GM20000 (cell line): Measurements from ENCODE around the gene NIPA2.

Experiments
- DNase-seq: peaks from one replicate; pipeline ENCODE4 v3.0.0; 2012; ENCODE audit warnings: low spot score
- TF ChIP-seq, protein P1 (sequence below): IDR thresholded peaks from 2 replicates; pipeline ENCODE4 v1.5.1; 2012; ENCODE audit warnings: mild to moderate bottlenecking, control low read depth; ENCODE audit errors: extremely low read depth, missing control alignments

NIPA2 gene

DNA sequence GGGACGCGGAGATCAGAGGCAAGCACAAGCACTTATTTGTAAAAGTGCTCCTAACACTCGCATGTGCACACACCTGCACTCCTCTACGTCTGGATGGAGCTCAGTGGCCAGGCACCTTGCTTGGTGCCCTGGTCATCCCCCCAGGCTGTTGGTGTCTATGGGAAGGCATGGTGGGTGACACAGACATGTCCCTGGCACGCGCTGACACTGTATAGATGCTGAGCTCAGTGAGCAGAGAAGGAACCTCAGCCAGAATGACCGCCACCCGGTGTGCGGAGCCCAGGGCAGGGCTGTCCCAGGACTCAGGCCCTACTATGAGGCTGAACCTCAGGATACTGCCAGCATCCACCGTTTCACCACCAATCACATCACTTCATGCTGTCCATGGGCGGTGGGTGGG is 64.5 kb downstream of the NIPA2 start:
- DNase-seq, result no peak
- TF ChIP-seq, protein P1, sequence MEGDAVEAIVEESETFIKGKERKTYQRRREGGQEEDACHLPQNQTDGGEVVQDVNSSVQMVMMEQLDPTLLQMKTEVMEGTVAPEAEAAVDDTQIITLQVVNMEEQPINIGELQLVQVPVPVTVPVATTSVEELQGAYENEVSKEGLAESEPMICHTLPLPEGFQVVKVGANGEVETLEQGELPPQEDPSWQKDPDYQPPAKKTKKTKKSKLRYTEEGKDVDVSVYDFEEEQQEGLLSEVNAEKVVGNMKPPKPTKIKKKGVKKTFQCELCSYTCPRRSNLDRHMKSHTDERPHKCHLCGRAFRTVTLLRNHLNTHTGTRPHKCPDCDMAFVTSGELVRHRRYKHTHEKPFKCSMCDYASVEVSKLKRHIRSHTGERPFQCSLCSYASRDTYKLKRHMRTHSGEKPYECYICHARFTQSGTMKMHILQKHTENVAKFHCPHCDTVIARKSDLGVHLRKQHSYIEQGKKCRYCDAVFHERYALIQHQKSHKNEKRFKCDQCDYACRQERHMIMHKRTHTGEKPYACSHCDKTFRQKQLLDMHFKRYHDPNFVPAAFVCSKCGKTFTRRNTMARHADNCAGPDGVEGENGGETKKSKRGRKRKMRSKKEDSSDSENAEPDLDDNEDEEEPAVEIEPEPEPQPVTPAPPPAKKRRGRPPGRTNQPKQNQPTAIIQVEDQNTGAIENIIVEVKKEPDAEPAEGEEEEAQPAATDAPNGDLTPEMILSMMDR, result no peak

DNA sequence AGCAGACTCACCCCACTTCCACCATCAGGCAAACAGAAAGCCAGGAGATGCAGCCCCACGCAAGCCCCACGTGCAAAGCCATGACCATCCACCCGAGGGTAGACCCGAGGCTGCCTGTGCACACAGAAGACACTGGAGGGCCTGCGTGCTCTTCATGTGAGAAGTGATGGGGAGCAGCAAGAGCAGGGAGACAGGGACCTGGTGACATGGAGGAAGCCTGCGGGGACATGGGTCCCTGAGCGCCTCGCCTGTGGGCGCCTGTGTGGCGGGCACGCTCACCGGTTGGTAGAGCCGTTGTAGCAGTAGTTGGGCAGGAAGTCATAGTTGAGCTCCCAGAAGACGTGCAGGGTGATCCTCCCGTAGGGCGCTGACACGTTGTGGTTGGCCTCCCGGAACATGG is 65.0 kb downstream of the NIPA2 start:
- TF ChIP-seq, protein P1, result no peak
- no peak for DNase-seq

GRCh38 chr15:22903961-22904534 is 65.6 kb downstream of the NIPA2 start:
- DNase-seq, result no peak
- TF ChIP-seq, protein P1, result no peak

DNA sequence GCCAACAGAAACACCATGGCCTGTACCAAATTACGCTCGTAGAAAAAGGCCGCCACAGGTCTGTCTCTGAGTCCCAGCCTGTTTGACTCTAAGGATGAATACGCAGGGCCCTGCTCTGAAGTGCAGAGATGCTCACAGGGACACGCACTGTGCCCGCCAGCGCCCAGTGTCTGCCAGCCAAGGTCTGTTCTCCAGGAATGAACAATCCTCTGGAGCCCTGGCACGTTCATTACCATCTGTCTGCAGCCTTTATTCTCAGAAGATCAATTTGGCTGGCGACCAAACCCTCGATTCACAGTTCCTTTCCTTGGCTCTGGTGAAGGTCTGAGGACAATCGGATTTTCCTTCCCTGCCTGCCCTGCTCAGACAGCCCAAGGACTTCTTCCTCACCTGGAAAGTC is 66.3 kb downstream of the NIPA2 start:
- TF ChIP-seq, protein P1, result no peak
- DNase-seq, result no peak

DNA sequence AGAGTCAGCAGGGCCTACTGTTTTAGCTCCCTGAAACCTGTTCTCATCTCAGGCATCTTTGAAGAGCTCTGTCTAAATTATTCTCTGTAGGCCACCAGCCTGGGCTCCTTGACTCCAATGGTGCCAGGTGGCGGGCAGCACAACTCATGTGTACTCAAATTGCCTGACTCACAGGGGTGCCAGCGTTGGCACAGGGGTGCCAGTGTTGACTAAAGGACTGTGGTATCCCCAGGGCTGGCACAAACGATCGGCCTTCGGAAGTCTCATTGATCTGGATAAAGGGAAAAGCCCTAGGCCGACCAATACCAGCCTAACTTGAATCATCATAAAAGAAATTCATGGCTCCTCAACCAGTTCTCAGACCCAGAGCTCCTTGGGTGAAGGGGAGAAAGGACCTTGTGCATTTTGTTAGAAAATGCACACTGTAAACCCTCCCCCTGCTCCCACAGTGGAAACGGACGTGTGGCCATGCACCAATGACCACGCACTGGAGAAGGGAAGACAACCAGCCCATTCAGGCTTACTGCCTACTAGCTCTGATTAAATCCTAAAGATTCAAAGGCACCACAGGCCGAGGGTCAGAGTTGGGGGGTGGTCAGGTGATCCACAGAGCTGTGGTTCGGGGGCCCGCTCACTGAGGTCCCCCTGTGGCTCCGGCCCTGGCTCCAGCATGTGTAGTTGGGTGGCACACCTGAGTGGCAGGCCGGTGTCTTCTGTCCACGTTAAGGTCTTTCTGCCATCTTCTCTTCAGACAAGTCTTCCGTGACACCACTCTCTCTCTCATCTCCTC is 68.9 kb downstream of the NIPA2 start:
- TF ChIP-seq, protein P1, result no peak
- DNase-seq, result no peak

- TF ChIP-seq, protein P1, result no peak
- no peak for DNase-seq
Measured at GRCh38 chr15:22908830-22909229, 70.4 kb downstream of the NIPA2 start.

DNA sequence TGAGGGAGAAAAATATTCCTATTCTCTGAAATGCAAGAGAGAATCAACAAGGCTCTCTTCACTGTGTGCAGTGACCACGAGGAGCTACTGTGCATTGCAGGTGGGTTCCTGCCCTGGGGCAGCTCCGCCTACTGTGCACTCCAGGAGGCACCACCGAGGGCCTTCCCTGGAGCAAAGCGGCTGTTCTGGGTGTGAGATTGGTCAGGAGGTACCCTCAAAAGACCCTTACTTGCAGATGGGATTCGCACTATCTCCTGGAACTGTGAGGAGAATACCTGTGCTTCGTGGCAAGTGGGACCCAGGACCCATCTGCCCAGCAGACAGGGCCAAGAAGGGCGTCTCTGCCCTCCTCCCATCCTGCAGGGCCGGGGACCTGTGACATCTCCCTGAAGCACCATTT is 72.8 kb downstream of the NIPA2 start:
- TF ChIP-seq, protein P1, result no peak
- DNase-seq, result no peak
